Natural killer cell (primary cell): ENCODE results near the gene ELMO3. TPM values are rescaled to one million over a fixed set of nuclear protein-coding genes. Genes with fewer than 3 reads are reported as not detected.

Source experiments
- ATAC-seq, 3 donors: fragments of 150-1000 bp in 2 of 3; fragments of 200-7000 bp in 1 of 3; cut with Tn5 transposase; 1 replicate in 1 of 3; 2 replicates in 2 of 3; pipeline ENCODE4 v1.10.0; 2021; ENCODE audit warnings: mild to moderate bottlenecking in 2 of 3, moderate library complexity in 2 of 3
- DNase-seq, 2 donors: peaks; one replicate each; pipeline versions ENCODE4 v3.0.0 to v3.0.0-alpha.2; 2013 to 2021; ENCODE audit warnings: mixed read lengths in 1 of 2
- H3K27ac ChIP-seq: one replicate; pipeline ENCODE4 v1.5.1; 2013; ENCODE audit warnings: mild to moderate bottlenecking, low read length
- H3K27me3 ChIP-seq: one replicate; pipeline ENCODE4 v1.6.1; 2013; ENCODE audit warnings: low read length; ENCODE audit not compliant: control insufficient read depth, insufficient read depth
- H3K36me3 ChIP-seq: one replicate; pipeline ENCODE4 v1.6.1; 2013; ENCODE audit warnings: low read length; ENCODE audit not compliant: control insufficient read depth, insufficient read depth
- H3K4me1 ChIP-seq: one replicate; pipeline ENCODE4 v1.6.1; 2013; ENCODE audit warnings: low read length; ENCODE audit not compliant: control insufficient read depth, insufficient read depth
- H3K4me3 ChIP-seq: one replicate; pipeline ENCODE4 v1.5.1; 2013; ENCODE audit warnings: low read length
- H3K9me3 ChIP-seq: one replicate; pipeline ENCODE4 v1.6.1; 2013; ENCODE audit warnings: low read length; ENCODE audit not compliant: control insufficient read depth, insufficient read depth
- H3K27ac Mint-ChIP-seq, 2 donors: one replicate each; pipeline ENCODE4 v1.8.0; 2022; ENCODE audit warnings: mild to moderate bottlenecking in 2 of 2, mixed read lengths in 2 of 2, moderate library complexity in 1 of 2
- H3K27me3 Mint-ChIP-seq, 2 donors: one replicate each; pipeline ENCODE4 v1.8.0; 2022; ENCODE audit warnings: low read depth in 2 of 2, mixed read lengths in 2 of 2
- H3K36me3 Mint-ChIP-seq: one replicate; pipeline ENCODE4 v1.8.0; 2022; ENCODE audit warnings: mixed read lengths
- H3K4me1 Mint-ChIP-seq, 2 donors: one replicate each; pipeline ENCODE4 v1.8.0; 2022; ENCODE audit warnings: mixed read lengths in 2 of 2
- H3K4me3 Mint-ChIP-seq: one replicate; pipeline ENCODE4 v1.8.0; 2022; ENCODE audit warnings: mild to moderate bottlenecking, moderate library complexity, mixed read lengths
- H3K9me3 Mint-ChIP-seq, 2 donors: one replicate each; pipeline ENCODE4 v1.8.0; 2022; ENCODE audit warnings: mixed read lengths in 2 of 2
- WGBS: methylation state at CpG from one replicate; pipeline ENCODE4 v1.1.7; 2013; ENCODE audit warnings: missing lambda C conversion rate; ENCODE audit not compliant: insufficient coverage; 5-methylcytosine and 5-hydroxymethylcytosine counted together
- intact Hi-C: fragments of 100-400 bp; cut with micrococcal nuclease; formaldehyde crosslinking; loops from one replicate; pipeline ENCODE4 v1.14.2; 2022
- total RNA-seq, 4 donors: library from RNA; stranded (reverse); fragments of 120-200 nt in 1 of 4; gene quantifications; one replicate each; pipeline versions ENCODE4 v1.2.3 to v1.2.4, GENCODE V29; 2013 to 2022
- TF ChIP-seq, protein P1 (sequence below): fragments of 200-600 bp; IDR thresholded peaks from one replicate; pipeline ENCODE4 v1.8.0; 2022; ENCODE audit warnings: antibody characterized with exemption

The ELMO3 gene
- total RNA-seq, 3 donors from 2014 or later (not counting 1 experiment from before 2014, with no cell fraction given) = 1.9 to 3.3 (median 2.3) TPM

DNA sequence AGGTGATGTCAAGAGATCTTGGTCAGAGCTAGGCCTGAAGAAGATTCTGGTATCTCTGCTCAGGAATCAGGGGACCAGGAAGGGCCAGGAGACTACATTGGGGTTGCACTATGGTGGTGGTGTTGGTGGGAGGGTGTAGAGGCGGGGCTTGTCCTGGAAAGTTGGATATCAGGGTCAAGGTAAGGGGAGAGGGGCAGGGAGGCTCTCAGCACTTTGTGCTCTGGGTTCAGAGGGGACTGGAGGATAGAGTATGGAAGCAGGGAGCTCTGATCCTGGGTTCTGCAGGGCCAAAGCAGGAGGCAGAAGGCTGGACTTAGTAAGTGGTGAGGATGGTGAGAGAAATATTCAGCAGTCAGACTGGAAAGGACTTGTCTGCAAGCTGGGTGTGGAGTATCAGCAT, 25.6 kb upstream of the ELMO3 start:
- 96% methylated on average over 1 of the region's 1 CpG for WGBS
- no peak overlapping the region for H3K27ac ChIP-seq
- H3K36me3 ChIP-seq = no peaks in the 10 kb centered on the region
- TF ChIP-seq, protein P1, sequence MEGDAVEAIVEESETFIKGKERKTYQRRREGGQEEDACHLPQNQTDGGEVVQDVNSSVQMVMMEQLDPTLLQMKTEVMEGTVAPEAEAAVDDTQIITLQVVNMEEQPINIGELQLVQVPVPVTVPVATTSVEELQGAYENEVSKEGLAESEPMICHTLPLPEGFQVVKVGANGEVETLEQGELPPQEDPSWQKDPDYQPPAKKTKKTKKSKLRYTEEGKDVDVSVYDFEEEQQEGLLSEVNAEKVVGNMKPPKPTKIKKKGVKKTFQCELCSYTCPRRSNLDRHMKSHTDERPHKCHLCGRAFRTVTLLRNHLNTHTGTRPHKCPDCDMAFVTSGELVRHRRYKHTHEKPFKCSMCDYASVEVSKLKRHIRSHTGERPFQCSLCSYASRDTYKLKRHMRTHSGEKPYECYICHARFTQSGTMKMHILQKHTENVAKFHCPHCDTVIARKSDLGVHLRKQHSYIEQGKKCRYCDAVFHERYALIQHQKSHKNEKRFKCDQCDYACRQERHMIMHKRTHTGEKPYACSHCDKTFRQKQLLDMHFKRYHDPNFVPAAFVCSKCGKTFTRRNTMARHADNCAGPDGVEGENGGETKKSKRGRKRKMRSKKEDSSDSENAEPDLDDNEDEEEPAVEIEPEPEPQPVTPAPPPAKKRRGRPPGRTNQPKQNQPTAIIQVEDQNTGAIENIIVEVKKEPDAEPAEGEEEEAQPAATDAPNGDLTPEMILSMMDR = no peak
- no peak for DNase-seq
- intact Hi-C loops = no loop called here
- no peaks in the 10 kb centered on the region for H3K36me3 Mint-ChIP-seq
- peak overlapping the region; percentile 87 for H3K4me3 Mint-ChIP-seq
- H3K9me3 Mint-ChIP-seq = no peaks in the 10 kb centered on the region
- H3K27ac Mint-ChIP-seq = peak overlapping the region in 1 of 2 donors; percentile 89
- peaks cover 30% of the 10 kb centered on the region for H3K27me3 ChIP-seq
- peaks cover 36 to 62% of the 10 kb centered on the region in 2 donors for H3K4me1 Mint-ChIP-seq
- peaks cover 23 to 25% of the 10 kb centered on the region in 2 donors for H3K27me3 Mint-ChIP-seq
- H3K9me3 ChIP-seq = no peaks in the 10 kb centered on the region
- peaks cover 51% of the 10 kb centered on the region for H3K4me1 ChIP-seq
- no peak overlapping the region for H3K4me3 ChIP-seq
- ATAC-seq = no peak

DNA sequence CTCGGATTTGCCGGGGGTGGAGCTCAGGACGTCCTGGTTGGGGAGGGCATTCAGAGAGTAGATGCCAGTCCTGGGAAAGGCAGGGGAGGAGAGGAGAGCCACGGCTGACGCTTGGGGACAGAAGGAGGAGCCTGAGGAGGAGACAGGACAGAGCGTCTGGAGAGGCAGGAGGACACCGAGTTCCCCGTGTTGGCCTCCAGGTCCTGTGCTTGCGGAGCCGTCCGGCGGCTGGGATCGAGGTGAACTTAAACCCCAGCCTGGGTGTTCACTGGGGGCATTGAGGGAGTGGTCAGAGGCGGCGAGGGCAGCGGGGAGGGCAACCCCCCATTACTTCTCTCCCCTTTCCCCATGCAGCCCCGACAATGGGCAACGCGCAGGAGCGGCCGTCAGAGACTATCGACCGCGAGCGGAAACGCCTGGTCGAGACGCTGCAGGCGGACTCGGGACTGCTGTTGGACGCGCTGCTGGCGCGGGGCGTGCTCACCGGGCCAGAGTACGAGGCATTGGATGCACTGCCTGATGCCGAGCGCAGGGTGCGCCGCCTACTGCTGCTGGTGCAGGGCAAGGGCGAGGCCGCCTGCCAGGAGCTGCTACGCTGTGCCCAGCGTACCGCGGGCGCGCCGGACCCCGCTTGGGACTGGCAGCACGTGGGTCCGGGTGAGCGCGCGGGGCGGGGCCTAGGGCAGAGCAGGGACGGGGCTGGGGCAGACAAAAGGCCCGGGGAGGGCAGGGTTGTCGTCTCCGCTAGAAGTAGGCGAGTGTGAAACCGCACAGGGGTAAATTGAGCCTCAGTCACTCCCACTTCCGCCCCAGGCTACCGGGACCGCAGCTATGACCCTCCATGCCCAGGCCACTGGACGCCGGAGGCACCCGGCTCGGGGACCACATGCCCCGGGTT, 24.9 kb upstream of the ELMO3 start:
- no peaks in the 10 kb centered on the region for H3K9me3 ChIP-seq
- Mint-ChIP-seq H3K4me3 (peak overlapping the region; percentile 87), H3K4me1 (peaks cover 36 to 66% of the 10 kb centered on the region in 2 donors), H3K9me3 (no peaks in the 10 kb centered on the region), H3K36me3 (no peaks in the 10 kb centered on the region), H3K27ac (peak overlapping the region in 1 of 2 donors; percentile 89), H3K27me3 (peaks cover 19 to 25% of the 10 kb centered on the region in 2 donors)
- H3K36me3 ChIP-seq = no peaks in the 10 kb centered on the region
- H3K4me3 ChIP-seq = peak overlapping the region; percentile 38
- peaks cover 23% of the 10 kb centered on the region for H3K27me3 ChIP-seq
- H3K4me1 ChIP-seq = peaks cover 57% of the 10 kb centered on the region
- no peak overlapping the region for H3K27ac ChIP-seq
- WGBS = under 1% methylated on average over 71 of the region's 71 CpGs
- intact Hi-C loops = loop anchor here (2.0 kb wide), 1 partner anchor 13 kb away; no protein-coding TSS in a partner anchor
- ATAC-seq (peak; percentile 78 to 84 (median 80)), DNase-seq (peak; percentile 59 to 81)
- TF ChIP-seq, protein P1 = no peak

DNA sequence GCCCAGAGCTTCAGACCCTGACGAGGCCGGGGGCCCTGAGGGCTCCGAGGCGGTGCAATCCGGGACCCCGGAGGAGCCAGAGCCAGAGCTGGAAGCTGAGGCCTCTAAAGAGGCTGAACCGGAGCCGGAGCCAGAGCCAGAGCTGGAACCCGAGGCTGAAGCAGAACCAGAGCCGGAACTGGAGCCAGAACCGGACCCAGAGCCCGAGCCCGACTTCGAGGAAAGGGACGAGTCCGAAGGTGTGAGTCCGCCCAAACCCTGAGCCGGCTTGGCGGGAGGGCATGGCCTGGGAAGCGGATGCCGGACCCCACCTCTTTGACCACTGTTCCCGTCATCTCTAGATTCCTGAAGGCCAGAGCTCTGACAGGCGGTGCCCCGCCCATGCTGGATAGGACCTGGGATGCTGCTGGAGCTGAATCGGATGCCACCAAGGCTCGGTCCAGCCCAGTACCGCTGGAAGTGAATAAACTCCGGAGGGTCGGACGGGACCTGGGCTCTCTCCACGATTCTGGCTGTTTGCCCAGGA, 24.2 kb upstream of the ELMO3 start:
- no peak for ATAC-seq
- no peak overlapping the region for H3K27ac Mint-ChIP-seq
- peak overlapping the region; percentile 9 for H3K4me3 Mint-ChIP-seq
- Histone ChIP-seq H3K9me3 (no peaks in the 10 kb centered on the region), H3K36me3 (no peaks in the 10 kb centered on the region), H3K27me3 (peaks cover 16% of the 10 kb centered on the region), H3K4me1 (peaks cover 52% of the 10 kb centered on the region), H3K27ac (no peak overlapping the region), H3K4me3 (peak overlapping the region; percentile 38)
- TF ChIP-seq, protein P1 = no peak
- DNase-seq = no peak
- intact Hi-C loops = loop anchor here (2.0 kb wide), 1 partner anchor 14 kb away; no protein-coding TSS in a partner anchor
- no peaks in the 10 kb centered on the region for H3K36me3 Mint-ChIP-seq
- H3K9me3 Mint-ChIP-seq = no peaks in the 10 kb centered on the region
- peaks cover 17 to 22% of the 10 kb centered on the region in 2 donors for H3K27me3 Mint-ChIP-seq
- 39% methylated on average over 31 of the region's 31 CpGs for WGBS
- peaks cover 35 to 63% of the 10 kb centered on the region in 2 donors for H3K4me1 Mint-ChIP-seq
